Ovary (tissue), 3 donors: ENCODE results near the gene OOSP4A.

Experiments
- CTCF ChIP-seq, 3 donors: fragments of 450-650 bp in 2 of 3; fragments of 200-600 bp in 1 of 3; IDR thresholded peaks; one replicate each; pipeline versions ENCODE4 v1.5.1 to v1.8.0; 2016 to 2022; ENCODE audit warnings: antibody characterized with exemption in 3 of 3, mild to moderate bottlenecking in 1 of 3
- POLR2A ChIP-seq: fragments of 450-650 bp; IDR thresholded peaks from one replicate; pipeline ENCODE4 v1.6.1; 2017; ENCODE audit warnings: antibody characterized with exemption, mild to moderate bottlenecking, moderate library complexity
- donor health status: DM: no; HTN: no; CAD: no.

DNA sequence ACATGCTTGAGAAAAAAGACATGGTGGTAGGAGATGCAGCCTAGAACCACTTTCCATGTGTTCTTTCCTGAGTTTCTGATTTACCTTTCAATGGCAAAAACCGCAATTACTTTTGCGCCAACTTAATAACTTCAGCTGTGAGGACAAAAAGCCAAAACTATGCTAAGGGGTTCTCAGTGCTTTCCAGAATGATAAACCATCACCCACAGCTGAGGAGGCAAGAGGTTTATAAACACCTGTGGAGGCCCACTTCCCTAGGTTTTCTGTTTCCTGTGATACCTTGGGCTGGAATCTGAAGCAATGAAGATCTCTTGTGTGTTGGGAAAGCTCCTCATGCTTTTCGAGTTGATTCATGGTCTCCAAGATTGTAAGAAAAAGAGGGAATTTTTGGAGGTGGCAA lies at the start of gene OOSP4A:
- TF ChIP-seq POLR2A (no peak), CTCF (IDR thresholded peaks at IDR 0.05) (no peak)
